ENCODE results near the gene ATP8B3. TPM values are rescaled to one million over a fixed set of nuclear protein-coding genes. Genes with fewer than 3 reads are reported as not detected.

The ATP8B3 gene
- total and polyA plus RNA-seq, 10 of the 15 experiments (the other 5 are each of a cell fraction or from before 2014, with no cell fraction given), result 0.13 to 1.7 (median 0.52) TPM

DNA sequence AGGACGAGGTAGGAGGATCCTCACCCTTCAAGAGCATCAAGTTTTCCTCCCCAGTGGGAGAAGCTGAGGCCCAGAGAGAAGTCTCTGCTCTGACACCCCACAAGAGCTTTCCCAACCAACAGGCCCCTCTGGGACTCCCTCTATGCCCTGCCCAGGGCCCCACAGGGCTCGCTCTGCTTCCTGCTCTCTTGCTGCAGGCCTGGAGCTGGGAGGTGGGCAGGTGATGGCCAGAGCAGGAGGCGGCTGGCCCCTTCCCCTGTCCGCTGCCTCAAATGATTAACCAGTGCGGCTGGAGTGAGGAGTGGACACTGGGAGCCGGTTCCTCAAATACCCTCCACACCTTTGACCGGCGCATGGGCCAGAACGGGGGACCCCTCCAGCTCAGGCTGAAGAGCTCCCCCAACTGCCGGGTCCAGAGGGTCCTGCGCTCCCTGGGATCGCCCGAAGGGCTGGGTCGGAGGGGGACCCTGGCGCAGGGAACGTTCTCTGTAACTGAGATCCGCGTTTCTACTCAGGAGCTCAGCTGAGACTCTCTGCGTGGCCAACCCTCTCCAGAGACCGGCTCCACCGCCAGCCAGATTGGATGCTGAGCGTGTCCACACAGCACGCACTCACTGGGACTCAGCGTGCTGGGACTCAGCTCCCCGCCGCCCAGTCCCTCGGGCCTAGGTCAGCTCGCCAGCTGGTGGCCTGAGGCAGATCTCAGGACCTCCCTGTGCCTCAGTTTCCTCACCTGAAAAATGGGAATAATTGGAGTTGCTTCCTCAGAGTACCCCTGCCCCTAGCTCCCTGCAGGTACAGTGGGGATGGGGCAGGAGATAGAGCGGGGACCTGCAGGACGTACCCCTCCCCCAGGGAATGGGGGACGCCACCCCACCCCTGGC, 65.4 kb downstream of the ATP8B3 start:
- ChIA-PET RAD21 (ENCODE audit: unreplicated experiment) (interaction anchor here (0.6 to 1.0 kb wide), 2 partner anchors 328 to 394 kb away, joined by 3 read pairs; no protein-coding TSS in a partner anchor), CTCF (interaction anchor here (0.6 kb wide), 1 partner anchor 102 kb away, joined by 3 read pairs; no protein-coding TSS in a partner anchor), POLR2A (interaction anchor here (0.5 to 0.6 kb wide), 2 partner anchors 303 to 707 kb away, joined by 3 read pairs; no protein-coding TSS in a partner anchor), SMC1A (ENCODE audit: uncharacterized antibody, unreplicated experiment) (no interaction called here)
- H3K9me3 ChIP-seq (replicated peaks; ENCODE audit: control insufficient read depth, insufficient read depth, low read length), result no peaks in the 10 kb centered on the region
- H3K4me2 ChIP-seq (ENCODE audit: control insufficient read depth, insufficient read depth), result no peak overlapping the region
- H3K4me1 ChIP-seq (ENCODE audit: control insufficient read depth, insufficient read depth, low read length), result peaks cover 12% of the 10 kb centered on the region
- intact Hi-C loops (cut with micrococcal nuclease; ENCODE audit: unreplicated experiment), result no loop called here
- H3K9ac ChIP-seq (ENCODE audit: control insufficient read depth, insufficient read depth, low read length), result no peak overlapping the region
- no peak overlapping the region for H3K4me3 ChIP-seq
- no peak overlapping the region for H3K27ac ChIP-seq (ENCODE audit: control insufficient read depth, insufficient read depth)
- no peaks in the 10 kb centered on the region for H4K20me1 ChIP-seq (ENCODE audit: control insufficient read depth, insufficient read depth)
- FAIRE-seq, result no peak
- H2AFZ ChIP-seq (ENCODE audit: control insufficient read depth, low read depth, low read length), result no peak overlapping the region
- peaks cover 13 to 24% of the 10 kb centered on the region in 2 experiments for H3K27me3 ChIP-seq (replicated peaks in 1 of 2; ENCODE audit: control insufficient read depth in 2 of 2, insufficient read depth in 2 of 2, low read length in 1 of 2)
- no peaks in the 10 kb centered on the region for H3K36me3 ChIP-seq (ENCODE audit: control insufficient read depth in 2 of 2, insufficient read depth in 2 of 2, low read length in 1 of 2)
- no peaks in the 10 kb centered on the region for H3K79me2 ChIP-seq (ENCODE audit: control insufficient read depth, insufficient read depth, low read length)
- 12% methylated on average over 30 of the region's 31 CpGs for WGBS (ENCODE audit: insufficient coverage, insufficient replicate concordance, low lambda C conversion rate, missing lambda C conversion rate)
- in situ Hi-C loops (cut with MboI), result no loop called here
- no TSS peak for BruUV-seq (replicated peaks)
- peak; percentile 33 for ATAC-seq
- no peak for DNase-seq (ENCODE audit: low read depth, low spot score)
- TF ChIP-seq, protein P1, sequence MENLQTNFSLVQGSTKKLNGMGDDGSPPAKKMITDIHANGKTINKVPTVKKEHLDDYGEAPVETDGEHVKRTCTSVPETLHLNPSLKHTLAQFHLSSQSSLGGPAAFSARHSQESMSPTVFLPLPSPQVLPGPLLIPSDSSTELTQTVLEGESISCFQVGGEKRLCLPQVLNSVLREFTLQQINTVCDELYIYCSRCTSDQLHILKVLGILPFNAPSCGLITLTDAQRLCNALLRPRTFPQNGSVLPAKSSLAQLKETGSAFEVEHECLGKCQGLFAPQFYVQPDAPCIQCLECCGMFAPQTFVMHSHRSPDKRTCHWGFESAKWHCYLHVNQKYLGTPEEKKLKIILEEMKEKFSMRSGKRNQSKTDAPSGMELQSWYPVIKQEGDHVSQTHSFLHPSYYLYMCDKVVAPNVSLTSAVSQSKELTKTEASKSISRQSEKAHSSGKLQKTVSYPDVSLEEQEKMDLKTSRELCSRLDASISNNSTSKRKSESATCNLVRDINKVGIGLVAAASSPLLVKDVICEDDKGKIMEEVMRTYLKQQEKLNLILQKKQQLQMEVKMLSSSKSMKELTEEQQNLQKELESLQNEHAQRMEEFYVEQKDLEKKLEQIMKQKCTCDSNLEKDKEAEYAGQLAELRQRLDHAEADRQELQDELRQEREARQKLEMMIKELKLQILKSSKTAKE (IDR thresholded peaks at IDR 0.05; ENCODE audit: low read depth, poor library complexity, severe bottlenecking), result no peak
- no peak for TF ChIP-seq KAT2A (conservative IDR thresholded peaks at IDR 0.05; ENCODE audit: control insufficient read depth, low read depth, low read length)
- TF ChIP-seq, protein P2, sequence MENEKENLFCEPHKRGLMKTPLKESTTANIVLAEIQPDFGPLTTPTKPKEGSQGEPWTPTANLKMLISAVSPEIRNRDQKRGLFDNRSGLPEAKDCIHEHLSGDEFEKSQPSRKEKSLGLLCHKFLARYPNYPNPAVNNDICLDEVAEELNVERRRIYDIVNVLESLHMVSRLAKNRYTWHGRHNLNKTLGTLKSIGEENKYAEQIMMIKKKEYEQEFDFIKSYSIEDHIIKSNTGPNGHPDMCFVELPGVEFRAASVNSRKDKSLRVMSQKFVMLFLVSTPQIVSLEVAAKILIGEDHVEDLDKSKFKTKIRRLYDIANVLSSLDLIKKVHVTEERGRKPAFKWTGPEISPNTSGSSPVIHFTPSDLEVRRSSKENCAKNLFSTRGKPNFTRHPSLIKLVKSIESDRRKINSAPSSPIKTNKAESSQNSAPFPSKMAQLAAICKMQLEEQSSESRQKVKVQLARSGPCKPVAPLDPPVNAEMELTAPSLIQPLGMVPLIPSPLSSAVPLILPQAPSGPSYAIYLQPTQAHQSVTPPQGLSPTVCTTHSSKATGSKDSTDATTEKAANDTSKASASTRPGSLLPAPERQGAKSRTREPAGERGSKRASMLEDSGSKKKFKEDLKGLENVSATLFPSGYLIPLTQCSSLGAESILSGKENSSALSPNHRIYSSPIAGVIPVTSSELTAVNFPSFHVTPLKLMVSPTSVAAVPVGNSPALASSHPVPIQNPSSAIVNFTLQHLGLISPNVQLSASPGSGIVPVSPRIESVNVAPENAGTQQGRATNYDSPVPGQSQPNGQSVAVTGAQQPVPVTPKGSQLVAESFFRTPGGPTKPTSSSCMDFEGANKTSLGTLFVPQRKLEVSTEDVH (IDR thresholded peaks at IDR 0.05; ENCODE audit: low read depth, partially characterized antibody), result no peak
- TF ChIP-seq, protein P3, sequence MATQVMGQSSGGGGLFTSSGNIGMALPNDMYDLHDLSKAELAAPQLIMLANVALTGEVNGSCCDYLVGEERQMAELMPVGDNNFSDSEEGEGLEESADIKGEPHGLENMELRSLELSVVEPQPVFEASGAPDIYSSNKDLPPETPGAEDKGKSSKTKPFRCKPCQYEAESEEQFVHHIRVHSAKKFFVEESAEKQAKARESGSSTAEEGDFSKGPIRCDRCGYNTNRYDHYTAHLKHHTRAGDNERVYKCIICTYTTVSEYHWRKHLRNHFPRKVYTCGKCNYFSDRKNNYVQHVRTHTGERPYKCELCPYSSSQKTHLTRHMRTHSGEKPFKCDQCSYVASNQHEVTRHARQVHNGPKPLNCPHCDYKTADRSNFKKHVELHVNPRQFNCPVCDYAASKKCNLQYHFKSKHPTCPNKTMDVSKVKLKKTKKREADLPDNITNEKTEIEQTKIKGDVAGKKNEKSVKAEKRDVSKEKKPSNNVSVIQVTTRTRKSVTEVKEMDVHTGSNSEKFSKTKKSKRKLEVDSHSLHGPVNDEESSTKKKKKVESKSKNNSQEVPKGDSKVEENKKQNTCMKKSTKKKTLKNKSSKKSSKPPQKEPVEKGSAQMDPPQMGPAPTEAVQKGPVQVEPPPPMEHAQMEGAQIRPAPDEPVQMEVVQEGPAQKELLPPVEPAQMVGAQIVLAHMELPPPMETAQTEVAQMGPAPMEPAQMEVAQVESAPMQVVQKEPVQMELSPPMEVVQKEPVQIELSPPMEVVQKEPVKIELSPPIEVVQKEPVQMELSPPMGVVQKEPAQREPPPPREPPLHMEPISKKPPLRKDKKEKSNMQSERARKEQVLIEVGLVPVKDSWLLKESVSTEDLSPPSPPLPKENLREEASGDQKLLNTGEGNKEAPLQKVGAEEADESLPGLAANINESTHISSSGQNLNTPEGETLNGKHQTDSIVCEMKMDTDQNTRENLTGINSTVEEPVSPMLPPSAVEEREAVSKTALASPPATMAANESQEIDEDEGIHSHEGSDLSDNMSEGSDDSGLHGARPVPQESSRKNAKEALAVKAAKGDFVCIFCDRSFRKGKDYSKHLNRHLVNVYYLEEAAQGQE (IDR thresholded peaks at IDR 0.05; ENCODE audit: low read depth, low read length), result no peak
- TF ChIP-seq, protein P4, sequence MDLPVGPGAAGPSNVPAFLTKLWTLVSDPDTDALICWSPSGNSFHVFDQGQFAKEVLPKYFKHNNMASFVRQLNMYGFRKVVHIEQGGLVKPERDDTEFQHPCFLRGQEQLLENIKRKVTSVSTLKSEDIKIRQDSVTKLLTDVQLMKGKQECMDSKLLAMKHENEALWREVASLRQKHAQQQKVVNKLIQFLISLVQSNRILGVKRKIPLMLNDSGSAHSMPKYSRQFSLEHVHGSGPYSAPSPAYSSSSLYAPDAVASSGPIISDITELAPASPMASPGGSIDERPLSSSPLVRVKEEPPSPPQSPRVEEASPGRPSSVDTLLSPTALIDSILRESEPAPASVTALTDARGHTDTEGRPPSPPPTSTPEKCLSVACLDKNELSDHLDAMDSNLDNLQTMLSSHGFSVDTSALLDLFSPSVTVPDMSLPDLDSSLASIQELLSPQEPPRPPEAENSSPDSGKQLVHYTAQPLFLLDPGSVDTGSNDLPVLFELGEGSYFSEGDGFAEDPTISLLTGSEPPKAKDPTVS (IDR thresholded peaks at IDR 0.05; ENCODE audit: low read depth, low read length), result no peak
- TF ChIP-seq, protein P5, sequence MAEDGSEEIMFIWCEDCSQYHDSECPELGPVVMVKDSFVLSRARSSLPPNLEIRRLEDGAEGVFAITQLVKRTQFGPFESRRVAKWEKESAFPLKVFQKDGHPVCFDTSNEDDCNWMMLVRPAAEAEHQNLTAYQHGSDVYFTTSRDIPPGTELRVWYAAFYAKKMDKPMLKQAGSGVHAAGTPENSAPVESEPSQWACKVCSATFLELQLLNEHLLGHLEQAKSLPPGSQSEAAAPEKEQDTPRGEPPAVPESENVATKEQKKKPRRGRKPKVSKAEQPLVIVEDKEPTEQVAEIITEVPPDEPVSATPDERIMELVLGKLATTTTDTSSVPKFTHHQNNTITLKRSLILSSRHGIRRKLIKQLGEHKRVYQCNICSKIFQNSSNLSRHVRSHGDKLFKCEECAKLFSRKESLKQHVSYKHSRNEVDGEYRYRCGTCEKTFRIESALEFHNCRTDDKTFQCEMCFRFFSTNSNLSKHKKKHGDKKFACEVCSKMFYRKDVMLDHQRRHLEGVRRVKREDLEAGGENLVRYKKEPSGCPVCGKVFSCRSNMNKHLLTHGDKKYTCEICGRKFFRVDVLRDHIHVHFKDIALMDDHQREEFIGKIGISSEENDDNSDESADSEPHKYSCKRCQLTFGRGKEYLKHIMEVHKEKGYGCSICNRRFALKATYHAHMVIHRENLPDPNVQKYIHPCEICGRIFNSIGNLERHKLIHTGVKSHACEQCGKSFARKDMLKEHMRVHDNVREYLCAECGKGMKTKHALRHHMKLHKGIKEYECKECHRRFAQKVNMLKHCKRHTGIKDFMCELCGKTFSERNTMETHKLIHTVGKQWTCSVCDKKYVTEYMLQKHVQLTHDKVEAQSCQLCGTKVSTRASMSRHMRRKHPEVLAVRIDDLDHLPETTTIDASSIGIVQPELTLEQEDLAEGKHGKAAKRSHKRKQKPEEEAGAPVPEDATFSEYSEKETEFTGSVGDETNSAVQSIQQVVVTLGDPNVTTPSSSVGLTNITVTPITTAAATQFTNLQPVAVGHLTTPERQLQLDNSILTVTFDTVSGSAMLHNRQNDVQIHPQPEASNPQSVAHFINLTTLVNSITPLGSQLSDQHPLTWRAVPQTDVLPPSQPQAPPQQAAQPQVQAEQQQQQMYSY (CRISPR knock-in tag; IDR thresholded peaks at IDR 0.05), result no peak

Measured in GM12878 (cell line).